Breast epithelium (tissue), 3 donors: ENCODE data around the gene SLFN5. TPM values are rescaled to one million over a fixed set of nuclear protein-coding genes. Genes with fewer than 3 reads are reported as not detected.

Experiments
- total RNA-seq, 3 donors: library from RNA; depleted of rRNA; stranded (reverse); fragments of >200 nt; gene quantifications; one replicate each; pipeline ENCODE4 v1.1.0, GENCODE V29; 2016

Gene SLFN5
- total RNA-seq, 3 donors from 2014 or later, result 29.8 to 35.0 (median 34.1) TPM

Other genes with a start within 250 kb of the SLFN5 start
- 10 to 100 TPM; 13.8 to 27.5 (median 19.4) TPM for gene RFFL, start 179.4 kb upstream of the SLFN5 start, total RNA-seq
- gene RAD51D, start 123.2 kb upstream of the SLFN5 start, total RNA-seq, result 10 to 100 TPM in 2 of 3 donors, 1 to 10 TPM in 1; 7.9 to 12.6 (median 10.5) TPM
- gene FNDC8, start 121.5 kb upstream of the SLFN5 start, total RNA-seq, result not detected
- gene NLE1, start 100.8 kb upstream of the SLFN5 start, total RNA-seq, result 10 to 100 TPM; 15.2 to 32.1 (median 18.2) TPM
- not detected for gene UNC45B, start 95.3 kb upstream of the SLFN5 start, total RNA-seq
- gene SLC35G3, start 48.7 kb upstream of the SLFN5 start, total RNA-seq, result not detected
- 10 to 100 TPM; 26.9 to 57.1 (median 40.0) TPM for gene SLFN11, start 130.5 kb downstream of the SLFN5 start, total RNA-seq
- gene SLFN12, start 189.4 kb downstream of the SLFN5 start, total RNA-seq, result 10 to 100 TPM in 2 of 3 donors, 1 to 10 TPM in 1; 6.4 to 12.4 (median 11.5) TPM
- gene SLFN13, start 205.7 kb downstream of the SLFN5 start, total RNA-seq, result 10 to 100 TPM in 2 of 3 donors, 1 to 10 TPM in 1; 3.7 to 33.7 (median 26.5) TPM